Measurements from ENCODE around the gene COL24A1. TPM values are rescaled to one million over a fixed set of nuclear protein-coding genes. Genes with fewer than 3 reads are reported as not detected.
"Not testable (repeated sequence)": the region's sequence is repeated elsewhere in the genome, so short reads cannot be mapped to it uniquely, and the experiment has no call there.

Gene COL24A1
- total and polyA plus RNA-seq, 3 donors from 2014 or later: 0.75 to 2.4 (median 1.8) TPM

- no peak for TF ChIP-seq CTCF (IDR thresholded peaks at IDR 0.05)
- no peak for TF ChIP-seq POLR2A (IDR thresholded peaks at IDR 0.05)
- intact Hi-C loops (cut with DNase I; ENCODE audit: low total_unique reads): no loop called here
- WGBS, 2 donors: 91 to 94% methylated on average over 3 of the region's 3 CpGs
These were observed 309.9 kb downstream of the COL24A1 start for GRCh38 chr1:85846706-85847105.

GRCh38 chr1:85839459-85839858 lies 317.1 kb downstream of the COL24A1 start:
- Histone ChIP-seq H3K9me3 (no peaks in the 10 kb centered on the region), H3K4me3 (no peak overlapping the region), H3K27ac (no peak overlapping the region), H3K27me3 (no peaks in the 10 kb centered on the region), H3K4me1 (no peaks in the 10 kb centered on the region), H3K36me3 (ENCODE audit: low read depth, missing control alignments) (no peaks in the 10 kb centered on the region)
- 67 to 75% methylated on average over 1 of the region's 1 CpG for WGBS, 2 donors
- DNase-seq: no peak
- intact Hi-C loops (cut with DNase I; ENCODE audit: low total_unique reads): no loop called here
- TF ChIP-seq POLR2A (IDR thresholded peaks at IDR 0.05) (no peak), CTCF (IDR thresholded peaks at IDR 0.05) (no peak)

More at GRCh38 chr1:85846706-85847105, 309.9 kb downstream of the COL24A1 start:
- Histone ChIP-seq H3K4me3 (no peak overlapping the region), H3K4me1 (no peaks in the 10 kb centered on the region), H3K27ac (no peak overlapping the region), H3K9me3 (no peaks in the 10 kb centered on the region), H3K36me3 (ENCODE audit: low read depth, missing control alignments) (no peaks in the 10 kb centered on the region), H3K27me3 (no peaks in the 10 kb centered on the region)
- no peak for DNase-seq

GRCh38 chr1:85838238-85838637 lies 318.3 kb downstream of the COL24A1 start:
- Histone ChIP-seq H3K4me1 (no peaks in the 10 kb centered on the region), H3K36me3 (ENCODE audit: low read depth, missing control alignments) (no peaks in the 10 kb centered on the region), H3K27me3 (no peaks in the 10 kb centered on the region), H3K9me3 (no peaks in the 10 kb centered on the region), H3K27ac (no peak overlapping the region), H3K4me3 (no peak overlapping the region)
- intact Hi-C loops (cut with DNase I; ENCODE audit: low total_unique reads): no loop called here
- TF ChIP-seq POLR2A (IDR thresholded peaks at IDR 0.05): no peak
- no peak for TF ChIP-seq CTCF (IDR thresholded peaks at IDR 0.05)
- WGBS, 2 donors: 73 to 81% methylated on average over 2 of the region's 2 CpGs
- no peak for DNase-seq

- DNase-seq: no peak
- Histone ChIP-seq H3K36me3 (ENCODE audit: low read depth, missing control alignments) (no peaks in the 10 kb centered on the region), H3K27ac (no peak overlapping the region), H3K4me1 (no peaks in the 10 kb centered on the region), H3K9me3 (no peaks in the 10 kb centered on the region), H3K4me3 (no peak overlapping the region), H3K27me3 (no peaks in the 10 kb centered on the region)
- WGBS, 2 donors: 72 to 73% methylated on average over 4 of the region's 4 CpGs
- intact Hi-C loops (cut with DNase I; ENCODE audit: low total_unique reads): no loop called here
- TF ChIP-seq POLR2A (IDR thresholded peaks at IDR 0.05) (no peak), CTCF (IDR thresholded peaks at IDR 0.05) (no peak)
These were observed 319.8 kb downstream of the COL24A1 start for GRCh38 chr1:85836736-85837135.

- DNase-seq; H3K36me3 ChIP-seq (ENCODE audit: low read depth, missing control alignments); H3K4me1 ChIP-seq; H3K27me3 ChIP-seq; H3K27ac ChIP-seq; H3K9me3 ChIP-seq; intact Hi-C loops (cut with DNase I; ENCODE audit: low total_unique reads); H3K4me3 ChIP-seq: not testable (repeated sequence)
- WGBS, 2 donors: 86 to 98% methylated on average over 2 of the region's 2 CpGs
These were observed 323.4 kb downstream of the COL24A1 start for GRCh38 chr1:85833165-85833564.
